MCF 10A (cell line): ENCODE measurements around the gene TRIM33. TPM values are rescaled to one million over a fixed set of nuclear protein-coding genes. Genes with fewer than 3 reads are reported as not detected.

ENCODE experiments used
- BruUV-seq: library from RNA; stranded (reverse); fragments of 400-500 nt; replicated peaks from 2 replicates; lab custom pipeline; 2021; lab: Mats Ljungman, UMichigan
- CTCF ChIA-PET: fragments of 300-600 bp; sonication (Branson Sonifier 250); formaldehyde crosslinking; extraction: SDS; loops from one replicate; lab custom pipeline; 2021; ENCODE audit warnings: antibody characterized with exemption, inconsistent platforms; lab: Yijun Ruan, JAX
- POLR2A ChIA-PET: fragments of 300-600, 350-650 bp; sonication (Branson Sonifier 250); formaldehyde crosslinking; extraction: SDS; loops from one replicate; lab custom pipeline; 2020; ENCODE audit warnings: antibody characterized with exemption, inconsistent platforms; lab: Yijun Ruan, JAX
- DNase-seq: peaks from one replicate; pipeline ENCODE4 v3.0.0-alpha.2; 2018; ENCODE audit not compliant: unreplicated experiment
- H3K27ac Mint-ChIP-seq: one replicate; pipeline ENCODE4 v1.8.0; 2022; ENCODE audit warnings: mild to moderate bottlenecking, low read depth, mixed read lengths; ENCODE audit not compliant: unreplicated experiment
- H3K27me3 Mint-ChIP-seq: one replicate; pipeline ENCODE4 v1.8.0; 2022; ENCODE audit warnings: mixed read lengths; ENCODE audit not compliant: insufficient read depth, unreplicated experiment
- H3K36me3 Mint-ChIP-seq: one replicate; pipeline ENCODE4 v1.8.0; 2022; ENCODE audit warnings: mild to moderate bottlenecking, moderate library complexity, mixed read lengths; ENCODE audit not compliant: insufficient read depth, unreplicated experiment
- H3K4me1 Mint-ChIP-seq: one replicate; pipeline ENCODE4 v1.8.0; 2022; ENCODE audit warnings: mixed read lengths; ENCODE audit not compliant: insufficient read depth, unreplicated experiment
- H3K4me3 Mint-ChIP-seq: one replicate; pipeline ENCODE4 v1.8.0; 2022; ENCODE audit warnings: mild to moderate bottlenecking, moderate library complexity, mixed read lengths; ENCODE audit not compliant: unreplicated experiment
- H3K9me3 Mint-ChIP-seq: one replicate; pipeline ENCODE4 v1.8.0; 2022; ENCODE audit warnings: mixed read lengths; ENCODE audit not compliant: unreplicated experiment
- intact Hi-C: fragments of 100-400 bp; cut with micrococcal nuclease; formaldehyde crosslinking; loops from 2 replicates; pipeline ENCODE4 v1.14.1; 2022
- total RNA-seq: library from RNA; stranded (reverse); gene quantifications from 2 replicates; pipeline ENCODE4 v1.2.3, GENCODE V29; 2022
- TF ChIP-seq, protein P1 (sequence below): fragments of 200-600 bp; IDR thresholded peaks from one replicate; pipeline ENCODE4 v1.8.0; 2022; ENCODE audit warnings: antibody characterized with exemption, mild to moderate bottlenecking; ENCODE audit not compliant: unreplicated experiment

The TRIM33 gene
- total RNA-seq, 1 experiment from 2014 or later, result 33.2 TPM

- no peak overlapping the region for H3K27ac Mint-ChIP-seq
- DNase-seq, result no peak
- peaks cover 15% of the 10 kb centered on the region for H3K36me3 Mint-ChIP-seq
- no peaks in the 10 kb centered on the region for H3K9me3 Mint-ChIP-seq
- intact Hi-C loops, result no loop called here
- TF ChIP-seq, protein P1, sequence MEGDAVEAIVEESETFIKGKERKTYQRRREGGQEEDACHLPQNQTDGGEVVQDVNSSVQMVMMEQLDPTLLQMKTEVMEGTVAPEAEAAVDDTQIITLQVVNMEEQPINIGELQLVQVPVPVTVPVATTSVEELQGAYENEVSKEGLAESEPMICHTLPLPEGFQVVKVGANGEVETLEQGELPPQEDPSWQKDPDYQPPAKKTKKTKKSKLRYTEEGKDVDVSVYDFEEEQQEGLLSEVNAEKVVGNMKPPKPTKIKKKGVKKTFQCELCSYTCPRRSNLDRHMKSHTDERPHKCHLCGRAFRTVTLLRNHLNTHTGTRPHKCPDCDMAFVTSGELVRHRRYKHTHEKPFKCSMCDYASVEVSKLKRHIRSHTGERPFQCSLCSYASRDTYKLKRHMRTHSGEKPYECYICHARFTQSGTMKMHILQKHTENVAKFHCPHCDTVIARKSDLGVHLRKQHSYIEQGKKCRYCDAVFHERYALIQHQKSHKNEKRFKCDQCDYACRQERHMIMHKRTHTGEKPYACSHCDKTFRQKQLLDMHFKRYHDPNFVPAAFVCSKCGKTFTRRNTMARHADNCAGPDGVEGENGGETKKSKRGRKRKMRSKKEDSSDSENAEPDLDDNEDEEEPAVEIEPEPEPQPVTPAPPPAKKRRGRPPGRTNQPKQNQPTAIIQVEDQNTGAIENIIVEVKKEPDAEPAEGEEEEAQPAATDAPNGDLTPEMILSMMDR, result no peak
- ChIA-PET CTCF (interaction anchor here (0.6 to 1.2 kb wide), 7 partner anchors 10 to 41 kb away, joined by 3 to 6 read pairs (median 3); no protein-coding TSS in a partner anchor), POLR2A (interaction anchor here (1.2 kb wide), 1 partner anchor 12 kb away, joined by 3 read pairs; no protein-coding TSS in a partner anchor)
- no peaks in the 10 kb centered on the region for H3K4me1 Mint-ChIP-seq
- no TSS peak for BruUV-seq
- H3K4me3 Mint-ChIP-seq, result no peak overlapping the region
- no peaks in the 10 kb centered on the region for H3K27me3 Mint-ChIP-seq
Measured at GRCh38 chr1:114387010-114387360, 124.0 kb downstream of the TRIM33 start.

GRCh38 chr1:114386129-114387009 lies 124.6 kb downstream of the TRIM33 start:
- TF ChIP-seq, protein P1, result no peak
- H3K27me3 Mint-ChIP-seq, result no peaks in the 10 kb centered on the region
- intact Hi-C loops, result no loop called here
- ChIA-PET POLR2A (interaction anchor here (1.2 kb wide), 1 partner anchor 13 kb away, joined by 3 read pairs; no protein-coding TSS in a partner anchor), CTCF (interaction anchor here (0.6 to 1.2 kb wide), 7 partner anchors 10 to 40 kb away, joined by 3 to 6 read pairs (median 3); no protein-coding TSS in a partner anchor)
- H3K27ac Mint-ChIP-seq, result no peak overlapping the region
- no peak overlapping the region for H3K4me3 Mint-ChIP-seq
- no TSS peak for BruUV-seq
- DNase-seq, result no peak
- H3K4me1 Mint-ChIP-seq, result no peaks in the 10 kb centered on the region
- peaks cover 12% of the 10 kb centered on the region for H3K36me3 Mint-ChIP-seq
- H3K9me3 Mint-ChIP-seq, result no peaks in the 10 kb centered on the region

GRCh38 chr1:114384922-114385321 lies 126.1 kb downstream of the TRIM33 start:
- Mint-ChIP-seq H3K27me3 (no peaks in the 10 kb centered on the region), H3K36me3 (peaks cover 10% of the 10 kb centered on the region), H3K27ac (no peak overlapping the region), H3K4me3 (no peak overlapping the region), H3K4me1 (no peaks in the 10 kb centered on the region), H3K9me3 (no peaks in the 10 kb centered on the region)
- BruUV-seq, result no TSS peak
- CTCF ChIA-PET, result interaction anchor here (0.9 kb wide), 1 partner anchor 126 kb away, joined by 3 read pairs; the partner anchor contains the start of gene TRIM33
- POLR2A ChIA-PET, result interaction anchor here (0.5 to 1.1 kb wide), 2 partner anchors 20 to 180 kb away, joined by 3 read pairs; no protein-coding TSS in a partner anchor
- TF ChIP-seq, protein P1, result no peak
- intact Hi-C loops, result no loop called here
- DNase-seq, result no peak

DNA sequence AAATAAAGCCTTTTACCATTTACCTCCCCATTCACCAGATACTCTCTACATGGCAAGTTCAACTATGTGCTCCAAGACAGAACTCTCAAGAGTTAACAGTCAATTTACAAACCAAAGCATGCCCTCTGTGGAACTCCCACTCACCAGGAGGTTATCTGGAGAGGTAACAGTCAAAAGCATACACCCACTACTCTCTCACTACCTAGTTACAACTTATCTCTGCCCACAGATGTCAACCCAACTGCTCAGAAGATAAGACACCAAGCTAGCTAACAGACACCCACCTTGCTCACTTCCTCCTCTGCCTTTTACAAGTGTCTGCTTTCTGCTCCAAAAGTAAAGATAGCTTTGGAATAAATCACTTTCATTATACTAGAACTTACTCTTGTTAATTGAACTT lies 131.0 kb downstream of the TRIM33 start:
- TF ChIP-seq, protein P1, result no peak
- DNase-seq, result no peak
- ChIA-PET CTCF (interaction anchor here (0.6 to 1.4 kb wide), 2 partner anchors 33 to 479 kb away, joined by 4 read pairs; no protein-coding TSS in a partner anchor), POLR2A (interaction anchor here (0.9 to 1.1 kb wide), 2 partner anchors 10 to 35 kb away, joined by 3 read pairs; no protein-coding TSS in a partner anchor)
- intact Hi-C loops, result no loop called here
- Mint-ChIP-seq H3K36me3 (no peaks in the 10 kb centered on the region), H3K4me3 (no peak overlapping the region), H3K27me3 (no peaks in the 10 kb centered on the region), H3K4me1 (no peaks in the 10 kb centered on the region), H3K27ac (no peak overlapping the region), H3K9me3 (no peaks in the 10 kb centered on the region)
- BruUV-seq, result no TSS peak
